Stimulated activated CD4-positive, alpha-beta T cell treated with anti-CD3 and anti-CD28 coated beads, Interleukin-2, amount 100 ng/mL, for 48 hours (primary cell): ENCODE measurements around the gene FAM111B.

Source experiments
- DNase-seq, 2 donors: peaks; one replicate each; pipeline ENCODE4 v3.0.0-alpha.2; 2020

Gene FAM111B

DNA sequence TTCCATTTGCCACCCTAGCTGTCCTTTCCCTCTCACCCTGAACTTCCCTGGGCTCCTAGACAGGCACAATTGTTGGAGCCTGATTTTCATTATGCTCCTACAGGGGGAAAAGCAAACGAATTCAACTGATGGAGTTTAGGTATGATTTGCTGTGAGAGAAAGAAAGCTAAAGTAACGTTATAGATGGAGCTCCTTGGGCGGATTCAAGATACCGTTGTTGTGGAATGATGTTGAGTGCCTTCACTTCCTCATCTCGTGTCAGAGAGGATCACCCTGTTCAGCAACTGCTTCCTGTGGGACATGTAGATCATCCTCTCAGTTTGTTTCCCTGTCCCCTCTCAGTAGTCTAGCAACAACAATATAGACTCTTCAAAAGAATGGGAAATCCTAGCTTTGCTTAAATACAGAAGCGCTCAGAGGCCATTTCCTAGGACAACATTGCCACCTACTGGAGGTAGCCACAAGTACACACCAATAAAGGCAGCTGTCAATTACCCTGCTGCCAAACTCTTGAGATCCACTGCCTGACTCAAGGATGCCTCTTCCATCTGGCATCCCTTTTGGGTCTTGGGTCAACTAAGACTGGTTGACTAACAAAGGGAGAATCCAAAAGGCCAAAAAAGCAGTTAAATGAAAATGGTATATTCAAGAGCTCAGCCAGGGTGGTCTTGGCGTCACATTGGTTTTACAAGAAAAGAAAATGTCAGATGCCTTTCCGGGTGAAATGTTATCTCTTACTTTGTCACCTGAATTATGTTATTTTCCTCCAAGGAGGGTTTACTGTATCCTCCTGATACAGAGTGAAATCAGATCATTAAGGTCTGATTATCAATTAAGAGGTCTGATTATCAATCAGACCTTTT is 51.4 kb downstream of the FAM111B start:
- peak; percentile 49 to 55 for DNase-seq

DNA sequence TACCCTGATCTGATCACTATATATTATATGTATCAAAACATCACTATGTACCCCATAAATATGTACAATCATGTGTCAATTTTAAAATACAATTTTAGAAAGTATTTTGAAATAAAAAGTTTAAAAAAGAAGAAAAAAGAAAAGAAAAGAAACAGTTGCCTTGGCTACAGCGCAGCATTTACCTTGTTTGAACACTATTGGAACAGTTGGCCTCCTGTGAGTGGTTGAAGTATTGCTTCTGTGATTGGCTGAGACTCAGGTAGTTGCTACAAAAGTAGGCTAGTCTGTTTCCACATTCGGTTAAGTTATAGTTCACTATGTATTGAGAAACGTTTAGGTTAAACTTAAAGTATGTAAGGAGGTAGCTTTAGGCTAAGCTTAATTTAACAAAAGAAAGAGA is 57.0 kb downstream of the FAM111B start:
- no peak for DNase-seq

DNA sequence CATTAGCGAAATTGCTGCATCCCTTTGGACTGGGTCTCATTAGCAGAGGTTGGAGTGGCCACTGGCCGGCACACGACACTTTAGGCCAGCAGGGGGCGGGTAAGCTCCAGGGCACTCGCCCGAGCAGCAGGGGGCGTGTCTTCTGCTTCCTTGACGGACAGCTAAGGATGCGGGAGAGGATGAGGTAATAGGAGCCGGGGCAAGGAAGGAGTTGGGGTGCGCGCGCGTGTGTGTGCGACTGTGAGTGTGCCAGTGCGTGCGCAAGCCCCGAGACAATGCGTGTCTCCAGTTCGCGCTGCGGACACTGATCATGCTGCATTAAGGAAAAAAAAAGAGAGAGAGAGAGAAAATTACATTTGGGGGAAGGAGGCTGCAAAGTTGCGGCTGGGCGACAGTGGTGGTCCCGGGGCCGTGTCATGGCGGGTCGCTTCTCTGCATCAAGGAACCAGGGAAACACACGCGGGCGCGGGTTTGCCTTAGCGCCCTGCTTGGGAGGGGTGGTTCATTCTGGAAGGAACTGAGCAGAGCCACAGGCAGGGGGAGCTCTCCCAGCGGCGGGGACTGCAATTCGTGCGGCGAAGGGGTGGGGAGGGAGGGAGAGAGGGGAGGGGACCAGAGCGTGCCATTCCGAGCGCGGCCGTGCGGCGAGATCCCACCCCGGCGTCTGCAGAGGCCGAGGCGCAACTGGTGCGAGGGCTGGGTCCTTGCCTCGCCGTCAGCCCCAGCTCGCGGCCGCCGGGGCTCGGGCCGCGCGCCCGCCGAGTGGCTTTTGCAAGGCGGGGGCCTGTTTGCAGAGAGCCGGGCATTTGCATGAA is 64.7 kb downstream of the FAM111B start, which contains the start of gene DTX4:
Gene DTX4, plus strand, starts transcription at position 625 of the 815 bp plus-strand sequence. CDS start 464 bp downstream, outside the sequence.
- DNase-seq: peak; percentile 89

DNA sequence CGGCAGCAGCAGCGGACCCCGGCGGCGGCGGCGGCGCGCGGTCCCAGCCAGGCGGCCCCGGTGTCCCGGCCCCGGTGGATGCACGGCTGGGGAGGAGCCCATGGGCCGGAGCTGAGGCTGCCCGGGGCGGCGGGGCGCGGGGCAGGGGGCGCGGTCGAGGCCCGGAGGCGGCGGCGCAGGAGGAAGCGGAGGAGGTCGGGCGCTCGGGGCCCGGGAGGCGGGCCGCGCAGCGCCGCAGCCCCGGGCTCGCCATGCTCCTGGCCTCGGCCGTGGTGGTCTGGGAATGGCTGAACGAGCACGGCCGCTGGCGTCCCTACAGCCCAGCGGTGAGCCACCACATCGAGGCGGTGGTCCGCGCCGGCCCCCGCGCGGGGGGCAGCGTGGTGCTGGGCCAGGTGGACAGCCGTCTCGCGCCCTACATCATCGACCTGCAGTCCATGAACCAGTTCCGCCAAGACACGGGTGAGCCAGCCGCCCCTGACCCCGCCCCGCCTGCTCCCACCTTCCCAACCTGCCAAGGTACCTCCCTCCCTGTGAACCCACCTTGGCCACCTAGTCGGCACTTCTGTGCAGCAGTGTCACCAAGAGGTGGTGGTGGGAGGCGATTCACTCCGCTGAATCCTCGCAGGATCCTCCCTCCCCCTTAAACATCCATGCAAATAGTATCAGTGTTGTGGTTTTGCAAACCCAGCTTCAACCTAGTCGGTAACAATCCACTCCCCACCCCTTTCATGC is 65.5 kb downstream of the FAM111B start:
- no peak for DNase-seq

DNA sequence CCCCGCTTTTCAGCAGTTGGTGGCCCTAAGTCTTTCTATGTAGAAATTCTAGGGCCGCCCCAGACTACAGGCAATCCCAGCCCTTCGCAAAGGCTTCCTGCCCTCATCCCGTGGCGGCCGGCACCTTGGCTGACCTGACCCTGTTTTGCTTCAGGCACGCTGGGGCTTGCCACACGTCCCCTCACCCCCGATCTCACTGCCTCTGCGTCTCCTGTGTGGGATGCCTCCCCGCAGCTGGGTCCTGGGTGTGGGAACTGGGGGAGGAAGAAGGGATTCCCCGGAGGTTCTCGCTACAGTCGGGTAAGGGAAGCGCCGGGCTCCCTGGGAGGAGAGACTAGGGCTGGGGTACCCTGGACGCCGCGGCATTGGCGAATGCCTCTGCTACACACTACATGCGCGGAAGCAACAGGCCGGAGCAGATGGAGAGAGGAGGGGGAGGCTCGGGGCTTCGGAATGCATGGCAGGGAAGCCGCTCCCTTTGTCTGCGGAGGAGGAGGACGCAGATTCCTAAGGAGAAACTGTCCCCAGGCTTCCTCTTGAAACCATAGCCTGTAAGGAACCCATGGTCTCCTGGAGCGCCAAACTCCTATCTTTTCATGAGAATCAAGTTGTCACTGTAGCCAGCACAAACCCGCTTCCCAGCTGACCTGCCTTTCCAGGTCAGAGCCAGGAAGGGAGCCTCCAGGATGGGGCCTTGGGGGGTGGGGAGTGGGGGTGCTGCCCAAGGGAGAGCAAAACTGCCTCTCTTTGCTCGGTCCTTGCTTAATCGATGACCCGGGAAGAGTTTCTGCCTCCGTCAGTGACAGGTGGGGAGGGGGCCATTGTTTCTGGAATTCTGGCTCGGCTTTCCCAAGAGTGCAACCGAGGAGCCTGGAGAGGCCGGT is 66.3 kb downstream of the FAM111B start:
- no peak for DNase-seq

DNA sequence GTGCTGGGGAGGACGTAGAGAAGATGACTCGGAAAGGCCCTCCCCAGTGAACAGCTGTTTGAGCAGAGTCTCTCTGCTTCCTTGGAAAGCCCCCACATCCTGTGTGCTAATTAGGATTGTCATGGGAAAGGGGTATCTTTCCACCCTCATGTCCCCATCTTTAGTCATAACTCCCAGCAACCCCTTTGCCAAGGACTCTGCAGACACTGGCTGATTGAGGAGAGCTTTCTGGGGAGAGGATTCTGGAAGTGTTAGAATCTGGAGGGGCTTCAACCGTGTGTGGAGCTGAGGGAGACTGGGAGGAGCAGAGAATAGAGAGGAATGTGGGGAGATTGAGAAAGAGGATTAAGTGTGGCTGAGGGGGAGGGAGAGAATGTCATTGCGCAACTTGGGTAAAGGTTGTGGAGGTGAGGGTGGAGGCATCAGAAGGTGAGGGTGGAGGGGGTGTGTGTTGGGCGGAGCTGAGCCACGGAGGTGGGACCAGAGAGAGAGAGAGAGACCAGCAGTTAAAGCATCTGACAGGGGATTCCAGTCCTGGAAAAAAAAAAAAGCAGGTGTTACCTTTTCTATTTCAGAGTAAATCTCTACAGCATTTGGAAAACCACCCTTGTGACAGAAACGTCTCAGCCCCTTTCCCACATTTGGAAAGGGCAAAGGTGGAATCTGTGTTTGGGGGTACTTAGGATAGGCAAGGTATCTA is 67.1 kb downstream of the FAM111B start:
- DNase-seq: no peak

DNA sequence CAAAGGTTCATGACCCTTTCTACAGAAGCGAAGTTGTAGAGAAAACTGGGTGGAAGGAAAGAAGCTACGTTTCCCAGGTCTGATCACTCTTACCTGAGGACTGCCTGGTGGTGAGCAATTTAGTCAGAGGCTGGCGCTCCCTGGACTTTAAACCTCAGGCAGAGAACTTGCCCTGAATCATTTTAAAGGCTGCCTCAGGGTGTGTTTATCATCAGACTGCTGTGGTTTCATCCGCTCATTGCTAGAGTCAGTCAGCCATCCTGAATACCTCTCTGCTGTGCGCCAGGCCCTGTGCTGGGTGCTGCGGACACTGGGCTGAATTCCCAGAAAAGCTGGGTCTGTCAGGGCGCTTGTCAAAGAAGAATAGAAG is 67.6 kb downstream of the FAM111B start:
- no peak for DNase-seq

DNA sequence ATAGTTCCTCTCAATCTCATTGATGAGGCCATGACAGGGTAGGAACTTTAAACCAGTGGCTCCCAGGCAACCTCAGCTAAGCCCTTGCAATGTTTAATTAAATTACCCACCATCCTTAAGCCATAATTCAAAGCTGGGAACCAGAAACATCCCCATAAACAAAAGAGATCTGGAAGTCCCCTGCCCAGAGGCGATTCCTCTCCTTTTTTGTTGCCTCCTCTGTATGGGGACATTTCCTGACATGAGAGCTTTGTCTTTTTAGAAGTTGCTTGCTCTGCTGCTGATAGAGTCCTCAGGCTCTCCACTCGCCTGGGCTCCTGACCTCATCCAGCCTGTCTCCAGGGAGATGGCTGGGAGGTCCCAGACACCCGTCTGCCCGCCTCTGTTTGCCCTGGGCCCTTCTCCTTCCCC is 68.1 kb downstream of the FAM111B start:
- DNase-seq: no peak

DNA sequence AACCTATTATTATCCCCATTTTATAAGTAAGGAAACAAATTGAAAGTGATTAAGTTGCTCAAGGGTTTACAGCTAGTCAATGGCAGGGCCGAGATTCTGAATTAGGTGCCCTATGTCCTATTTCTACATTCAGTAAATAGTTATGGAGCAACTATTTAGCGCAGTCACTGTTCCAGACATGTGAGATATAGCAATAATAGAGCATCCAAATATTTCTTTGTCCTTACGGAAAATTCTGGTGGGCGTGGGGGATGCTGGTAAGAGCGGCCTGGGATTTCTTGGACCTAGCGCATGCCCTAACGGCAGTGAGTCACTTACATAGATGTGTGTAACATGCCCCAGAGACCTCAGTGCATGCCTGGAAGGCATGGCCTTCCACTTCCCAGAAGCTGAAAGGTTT is 69.3 kb downstream of the FAM111B start:
- DNase-seq: no peak
